Activated T-helper 17 cell treated with anti-CD3 and anti-CD28 coated beads, Interleukin-2, amount 50 U/mL, for 72 hours (primary cell): ENCODE results near the gene ADH1B. TPM values are rescaled to one million over a fixed set of nuclear protein-coding genes. Genes with fewer than 3 reads are reported as not detected.
"Not testable (repeated sequence)": the region's sequence is repeated elsewhere in the genome, so short reads cannot be mapped to it uniquely, and the experiment has no call there.

Experiments
- ATAC-seq: fragments of 150-1000 bp; cut with Tn5 transposase; replicated peaks from 2 replicates; pipeline ENCODE4 v1.10.0; 2021; ENCODE audit warnings: mild to moderate bottlenecking, moderate library complexity
- H3K27ac Mint-ChIP-seq: one replicate; pipeline ENCODE4 v1.8.0; 2022; ENCODE audit warnings: mixed read lengths
- H3K27me3 Mint-ChIP-seq: one replicate; pipeline ENCODE4 v1.8.0; 2022; ENCODE audit warnings: mixed read lengths
- H3K36me3 Mint-ChIP-seq: one replicate; pipeline ENCODE4 v1.8.0; 2022; ENCODE audit warnings: low read depth, mild to moderate bottlenecking, mixed read lengths
- H3K4me1 Mint-ChIP-seq: one replicate; pipeline ENCODE4 v1.8.0; 2022; ENCODE audit warnings: mixed read lengths
- H3K4me3 Mint-ChIP-seq: one replicate; pipeline ENCODE4 v1.8.0; 2022; ENCODE audit warnings: mild to moderate bottlenecking, mixed read lengths
- H3K9me3 Mint-ChIP-seq: one replicate; pipeline ENCODE4 v1.8.0; 2022; ENCODE audit warnings: mixed read lengths
- total RNA-seq, 2 donors: library from RNA; stranded (reverse); gene quantifications; one replicate each; pipeline ENCODE4 v1.2.3, GENCODE V29; 2022

The ADH1B gene
- not detected for total RNA-seq

GRCh38 chr4:99321241-99322191 lies at the start of gene ADH1B:
Gene ADH1B, minus strand, starts transcription at chr4:99321401. Its CDS starts 70 bp downstream, at chr4:99321331.
- no peak for ATAC-seq
- Mint-ChIP-seq H3K4me1 (no peaks in the 10 kb centered on the region), H3K27me3 (peaks cover 11% of the 10 kb centered on the region), H3K9me3 (peaks cover 3% of the 10 kb centered on the region), H3K27ac (no peak within 1 kb of the TSS), H3K4me3 (no peak within 1 kb of the TSS), H3K36me3 (no peaks in the 10 kb centered on the region)

GRCh38 chr4:99367817-99368216 lies 46.6 kb upstream of the ADH1B start:
- not testable (repeated sequence) for H3K4me3 Mint-ChIP-seq, H3K27ac Mint-ChIP-seq, H3K9me3 Mint-ChIP-seq, H3K36me3 Mint-ChIP-seq, ATAC-seq, H3K4me1 Mint-ChIP-seq
- peaks cover 14% of the 10 kb centered on the region for H3K27me3 Mint-ChIP-seq

DNA sequence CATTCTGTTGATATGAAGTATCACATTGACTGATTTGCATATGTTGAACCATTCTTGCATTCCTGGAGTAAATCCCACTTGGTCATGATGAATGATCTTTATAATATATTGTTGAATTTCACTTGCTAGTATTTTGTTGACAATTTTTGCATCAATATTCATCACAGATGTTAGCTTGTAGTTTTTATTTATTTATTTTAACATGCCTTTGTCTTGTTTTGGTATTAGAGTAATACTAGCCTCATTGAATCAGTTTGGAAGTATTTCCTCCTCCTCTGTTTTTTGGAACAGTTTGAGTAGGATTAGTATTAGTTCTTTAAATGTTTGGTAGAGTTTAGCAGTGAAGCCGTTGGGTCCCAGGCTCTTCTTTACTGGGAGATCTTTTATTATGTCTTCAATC lies 45.3 kb upstream of the ADH1B start:
- no peak overlapping the region for H3K27ac Mint-ChIP-seq
- no peaks in the 10 kb centered on the region for H3K36me3 Mint-ChIP-seq
- peaks cover 3% of the 10 kb centered on the region for H3K9me3 Mint-ChIP-seq
- H3K4me1 Mint-ChIP-seq, result no peaks in the 10 kb centered on the region
- H3K27me3 Mint-ChIP-seq, result peaks cover 14% of the 10 kb centered on the region
- no peak for ATAC-seq
- no peak overlapping the region for H3K4me3 Mint-ChIP-seq

GRCh38 chr4:99362768-99363167 lies 41.6 kb upstream of the ADH1B start:
- ATAC-seq, result no peak
- Mint-ChIP-seq H3K27ac (no peak overlapping the region), H3K4me1 (no peaks in the 10 kb centered on the region), H3K27me3 (peaks cover 6% of the 10 kb centered on the region), H3K9me3 (peaks cover 3% of the 10 kb centered on the region), H3K4me3 (no peak overlapping the region), H3K36me3 (no peaks in the 10 kb centered on the region)

DNA sequence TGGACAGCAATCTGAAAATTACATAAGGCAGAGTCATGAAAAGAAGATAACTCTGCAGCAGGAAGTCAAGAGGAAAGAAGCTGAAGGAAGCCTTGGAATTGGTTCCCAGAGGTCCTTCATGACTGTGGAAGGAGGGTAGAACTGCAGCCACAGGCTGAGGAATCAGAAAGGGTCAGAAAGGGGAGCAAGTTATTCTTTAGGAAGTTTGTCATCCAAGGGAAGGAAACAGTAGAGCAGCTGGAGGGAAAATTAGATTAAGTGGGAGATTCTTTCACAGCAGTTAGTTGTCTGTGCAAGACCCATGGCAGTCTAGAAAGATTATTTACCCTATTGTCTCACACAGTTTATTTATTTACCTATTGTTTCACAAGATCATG lies 40.7 kb upstream of the ADH1B start:
- Mint-ChIP-seq H3K4me1 (no peaks in the 10 kb centered on the region), H3K9me3 (no peaks in the 10 kb centered on the region), H3K4me3 (no peak overlapping the region), H3K27ac (no peak overlapping the region), H3K27me3 (peaks cover 3% of the 10 kb centered on the region), H3K36me3 (no peaks in the 10 kb centered on the region)
- no peak for ATAC-seq

DNA sequence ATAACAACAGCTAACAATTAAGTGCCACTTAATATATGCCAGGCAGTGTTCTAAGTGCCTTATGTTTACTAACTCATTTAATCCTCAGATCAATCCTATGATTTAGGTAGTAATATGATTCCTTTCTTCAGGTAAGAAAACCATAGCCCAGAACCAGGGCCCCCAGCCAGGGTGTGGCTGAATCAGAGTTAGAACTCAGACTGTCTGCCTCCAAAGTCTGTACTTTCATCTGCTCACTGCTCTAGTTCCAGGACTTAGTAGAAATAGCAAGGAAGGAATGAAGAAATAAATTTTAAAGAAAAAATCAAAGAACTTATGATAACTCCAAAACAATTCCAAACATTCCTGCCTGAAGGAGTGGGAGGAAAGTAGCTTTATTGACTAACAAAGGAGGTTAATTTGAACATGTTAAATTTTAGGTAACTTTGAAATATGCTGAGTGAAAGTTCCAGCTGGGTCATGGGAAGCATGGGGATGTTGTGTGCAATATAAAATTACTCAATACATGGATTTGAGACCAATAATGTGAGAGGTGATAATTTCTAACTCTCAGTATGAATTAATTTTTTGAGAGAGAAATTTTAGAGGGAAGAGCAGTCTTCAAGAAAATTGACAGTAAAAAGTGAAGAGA lies 40.2 kb upstream of the ADH1B start:
- H3K4me1 Mint-ChIP-seq, result no peaks in the 10 kb centered on the region
- no peak overlapping the region for H3K4me3 Mint-ChIP-seq
- no peak for ATAC-seq
- no peak overlapping the region for H3K27ac Mint-ChIP-seq
- H3K36me3 Mint-ChIP-seq, result no peaks in the 10 kb centered on the region
- H3K27me3 Mint-ChIP-seq, result peaks cover 3% of the 10 kb centered on the region
- no peaks in the 10 kb centered on the region for H3K9me3 Mint-ChIP-seq

GRCh38 chr4:99359480-99360204 lies 38.4 kb upstream of the ADH1B start:
- H3K4me1 Mint-ChIP-seq, result no peaks in the 10 kb centered on the region
- H3K27me3 Mint-ChIP-seq, result no peaks in the 10 kb centered on the region
- H3K27ac Mint-ChIP-seq, result no peak overlapping the region
- H3K4me3 Mint-ChIP-seq, result no peak overlapping the region
- H3K36me3 Mint-ChIP-seq, result no peaks in the 10 kb centered on the region
- peaks cover 3% of the 10 kb centered on the region for H3K9me3 Mint-ChIP-seq
- no peak for ATAC-seq

- no peaks in the 10 kb centered on the region for H3K36me3 Mint-ChIP-seq
- ATAC-seq, result no peak
- no peak overlapping the region for H3K4me3 Mint-ChIP-seq
- H3K9me3 Mint-ChIP-seq, result peaks cover 3% of the 10 kb centered on the region
- H3K27ac Mint-ChIP-seq, result no peak overlapping the region
- H3K27me3 Mint-ChIP-seq, result no peaks in the 10 kb centered on the region
- no peaks in the 10 kb centered on the region for H3K4me1 Mint-ChIP-seq
Measured at GRCh38 chr4:99357948-99358347, 36.7 kb upstream of the ADH1B start.

GRCh38 chr4:99356992-99357391 lies 35.8 kb upstream of the ADH1B start:
- no peak overlapping the region for H3K4me3 Mint-ChIP-seq
- H3K27ac Mint-ChIP-seq, result no peak overlapping the region
- peaks cover 3% of the 10 kb centered on the region for H3K9me3 Mint-ChIP-seq
- H3K36me3 Mint-ChIP-seq, result no peaks in the 10 kb centered on the region
- no peaks in the 10 kb centered on the region for H3K27me3 Mint-ChIP-seq
- H3K4me1 Mint-ChIP-seq, result no peaks in the 10 kb centered on the region
- no peak for ATAC-seq

- not testable (repeated sequence) for H3K36me3 Mint-ChIP-seq, H3K27ac Mint-ChIP-seq, H3K4me1 Mint-ChIP-seq, ATAC-seq, H3K9me3 Mint-ChIP-seq, H3K27me3 Mint-ChIP-seq, H3K4me3 Mint-ChIP-seq
Measured at GRCh38 chr4:99356149-99356548, 34.9 kb upstream of the ADH1B start.

DNA sequence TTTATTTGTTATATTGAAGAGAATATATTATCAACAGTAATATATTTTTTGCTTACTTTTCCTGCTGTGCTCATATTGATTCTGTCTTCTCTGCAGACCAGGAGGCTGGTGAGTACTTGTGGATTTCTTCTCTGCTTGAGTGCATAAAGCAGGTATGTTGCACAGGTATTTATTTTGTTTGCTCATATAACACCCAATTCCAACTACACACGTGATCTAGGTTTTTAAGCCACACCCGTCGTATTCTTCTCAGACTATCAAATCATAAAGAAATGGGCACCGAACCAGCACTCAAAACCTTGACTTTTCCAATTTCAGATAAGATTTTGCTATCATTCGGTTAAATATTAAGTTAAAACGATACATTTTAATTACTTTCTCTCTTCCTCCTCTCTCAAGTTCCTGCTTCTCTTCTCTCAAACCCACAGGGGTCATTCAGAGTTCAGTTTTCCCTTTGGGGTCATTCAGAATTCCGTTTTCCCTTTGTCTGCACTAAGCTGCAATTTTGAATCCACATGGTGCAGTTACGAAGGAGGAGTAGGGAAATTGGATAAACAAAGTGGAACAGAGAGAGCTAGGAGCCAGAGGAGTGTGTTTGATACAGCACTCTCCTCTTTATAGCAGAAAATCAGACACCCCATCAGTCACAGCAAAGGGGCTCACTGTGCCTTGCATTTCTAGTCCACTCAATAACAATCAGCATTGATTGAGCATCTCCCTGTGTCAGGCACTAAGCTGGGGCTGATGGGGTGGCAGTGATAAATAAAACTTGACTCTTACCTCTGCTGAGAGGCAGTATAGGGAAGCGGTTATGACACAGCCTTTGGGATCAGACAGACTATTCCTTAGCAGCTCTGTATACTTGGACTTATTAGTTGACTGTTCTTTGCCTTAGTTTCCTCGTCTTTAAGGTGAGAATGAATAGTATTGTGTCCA lies 31.7 kb upstream of the ADH1B start, which contains the start of gene ADH1C:
Gene ADH1C, minus strand, starts transcription at position 145 of the 936 bp plus-strand sequence. Its CDS starts 71 bp downstream, at position 74.
- no peaks in the 10 kb centered on the region for H3K36me3 Mint-ChIP-seq
- H3K27me3 Mint-ChIP-seq, result peaks cover 3% of the 10 kb centered on the region
- no peak within 1 kb of the TSS for H3K4me3 Mint-ChIP-seq
- H3K9me3 Mint-ChIP-seq, result peaks cover 3% of the 10 kb centered on the region
- no peak for ATAC-seq
- no peaks in the 10 kb centered on the region for H3K4me1 Mint-ChIP-seq
- H3K27ac Mint-ChIP-seq, result no peak within 1 kb of the TSS

DNA sequence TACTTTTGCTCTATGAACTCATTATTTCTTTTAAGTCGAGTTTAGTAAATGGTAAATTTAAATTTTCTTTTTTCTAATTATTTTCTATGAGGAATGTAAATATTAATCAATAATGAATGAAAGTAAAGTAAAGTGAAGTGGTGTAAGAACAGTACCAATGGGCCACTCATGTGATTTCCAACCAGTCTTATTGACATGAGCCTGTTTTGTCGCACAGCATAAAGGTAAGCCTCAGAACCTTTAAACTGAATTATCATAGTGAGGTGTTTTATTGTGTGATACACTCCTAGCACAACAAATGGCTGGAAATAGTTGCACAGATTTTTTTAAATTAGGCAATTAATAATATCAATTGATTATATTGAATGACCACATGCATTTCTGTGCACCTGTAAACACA lies 30.3 kb upstream of the ADH1B start:
- Mint-ChIP-seq H3K27me3 (peaks cover 3% of the 10 kb centered on the region), H3K27ac (no peak overlapping the region), H3K4me3 (no peak overlapping the region), H3K4me1 (no peaks in the 10 kb centered on the region), H3K9me3 (peaks cover 3% of the 10 kb centered on the region), H3K36me3 (no peaks in the 10 kb centered on the region)
- no peak for ATAC-seq

DNA sequence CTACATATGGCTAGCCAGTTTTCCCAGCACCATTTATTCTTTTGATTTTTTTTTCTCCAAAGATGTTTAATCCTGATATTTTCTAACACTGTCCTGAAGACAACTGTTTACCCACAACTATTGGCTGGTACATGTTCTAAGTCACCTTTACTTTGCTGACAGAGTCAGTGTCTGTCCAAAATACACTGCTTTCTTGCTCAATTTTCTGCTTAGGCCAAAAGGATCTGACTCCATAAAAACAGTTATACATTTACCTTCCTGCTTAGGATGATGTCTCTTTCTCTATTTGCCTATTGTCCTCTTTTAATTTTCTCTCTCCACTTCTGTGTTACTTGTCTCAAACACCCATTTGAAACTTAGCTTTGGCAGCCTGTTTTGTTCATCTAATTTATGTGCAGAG lies 28.1 kb upstream of the ADH1B start:
- Mint-ChIP-seq H3K27me3 (peaks cover 3% of the 10 kb centered on the region), H3K4me1 (no peaks in the 10 kb centered on the region), H3K4me3 (no peak overlapping the region), H3K9me3 (no peaks in the 10 kb centered on the region), H3K36me3 (no peaks in the 10 kb centered on the region), H3K27ac (no peak overlapping the region)
- ATAC-seq, result no peak

DNA sequence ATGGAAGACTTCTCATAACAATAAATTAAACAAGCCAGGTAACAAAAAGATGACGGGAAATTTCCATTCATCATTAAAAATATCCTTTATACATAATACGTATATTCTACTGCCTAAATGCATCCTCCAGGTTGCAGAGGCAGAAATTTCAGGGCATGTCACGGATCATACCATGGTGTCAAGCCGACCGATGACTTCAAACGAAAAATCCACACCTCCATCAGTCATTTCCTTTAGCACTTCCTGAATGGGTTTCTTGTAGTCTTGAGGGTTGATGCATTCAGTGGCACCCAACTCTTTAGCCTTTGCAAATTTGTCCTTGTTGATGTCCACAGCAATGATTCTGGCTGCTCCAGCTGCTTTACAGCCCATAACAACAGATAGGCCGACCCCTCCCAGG lies 21.4 kb upstream of the ADH1B start:
- not testable (repeated sequence) for H3K27me3 Mint-ChIP-seq, H3K27ac Mint-ChIP-seq, H3K36me3 Mint-ChIP-seq, H3K4me3 Mint-ChIP-seq, H3K4me1 Mint-ChIP-seq, ATAC-seq, H3K9me3 Mint-ChIP-seq
